SK-N-SH (cell line): Measurements from ENCODE around the gene ZNF438.

Source experiments
- POLR2AphosphoS5 ChIP-seq: IDR thresholded peaks from 2 replicates; pipeline ENCODE4 v1.6.1; 2012; ENCODE audit warnings: low read depth, low read length
- RAD21 ChIP-seq: IDR thresholded peaks from 2 replicates; pipeline ENCODE4 v1.6.1; 2012; ENCODE audit warnings: mild to moderate bottlenecking, low read length
- TF ChIP-seq, protein P1 (sequence below): fragments of 200-600 bp; sonication (generic); IDR thresholded peaks from 2 replicates; pipeline ENCODE4 v1.6.1; 2017; ENCODE audit warnings: antibody characterized with exemption, mild to moderate bottlenecking, moderate library complexity

DNA sequence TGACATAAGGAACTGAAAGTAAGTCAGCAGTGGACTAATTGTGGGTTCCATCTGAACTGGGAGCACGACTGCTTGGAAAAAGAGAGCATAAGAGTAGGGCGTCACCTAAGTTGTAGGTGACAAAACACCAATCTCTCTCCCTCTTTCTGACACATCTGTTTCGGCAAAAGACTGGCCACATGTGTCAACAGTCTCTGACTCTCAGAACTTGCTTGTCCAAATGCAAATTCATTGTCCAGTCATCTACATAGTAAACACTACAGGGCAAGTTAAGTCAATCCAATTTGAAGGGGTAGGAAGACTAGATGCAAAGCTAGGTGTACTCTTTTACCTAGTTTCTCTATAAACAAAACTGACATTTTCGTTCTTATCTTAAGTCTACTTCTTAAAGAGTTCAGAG lies 87.7 kb downstream of the ZNF438 start:
- TF ChIP-seq POLR2AphosphoS5, result no peak
- TF ChIP-seq, protein P1, sequence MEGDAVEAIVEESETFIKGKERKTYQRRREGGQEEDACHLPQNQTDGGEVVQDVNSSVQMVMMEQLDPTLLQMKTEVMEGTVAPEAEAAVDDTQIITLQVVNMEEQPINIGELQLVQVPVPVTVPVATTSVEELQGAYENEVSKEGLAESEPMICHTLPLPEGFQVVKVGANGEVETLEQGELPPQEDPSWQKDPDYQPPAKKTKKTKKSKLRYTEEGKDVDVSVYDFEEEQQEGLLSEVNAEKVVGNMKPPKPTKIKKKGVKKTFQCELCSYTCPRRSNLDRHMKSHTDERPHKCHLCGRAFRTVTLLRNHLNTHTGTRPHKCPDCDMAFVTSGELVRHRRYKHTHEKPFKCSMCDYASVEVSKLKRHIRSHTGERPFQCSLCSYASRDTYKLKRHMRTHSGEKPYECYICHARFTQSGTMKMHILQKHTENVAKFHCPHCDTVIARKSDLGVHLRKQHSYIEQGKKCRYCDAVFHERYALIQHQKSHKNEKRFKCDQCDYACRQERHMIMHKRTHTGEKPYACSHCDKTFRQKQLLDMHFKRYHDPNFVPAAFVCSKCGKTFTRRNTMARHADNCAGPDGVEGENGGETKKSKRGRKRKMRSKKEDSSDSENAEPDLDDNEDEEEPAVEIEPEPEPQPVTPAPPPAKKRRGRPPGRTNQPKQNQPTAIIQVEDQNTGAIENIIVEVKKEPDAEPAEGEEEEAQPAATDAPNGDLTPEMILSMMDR, result no peak
- TF ChIP-seq RAD21, result no peak
